Measurements from ENCODE around the gene MATN3.

DNA sequence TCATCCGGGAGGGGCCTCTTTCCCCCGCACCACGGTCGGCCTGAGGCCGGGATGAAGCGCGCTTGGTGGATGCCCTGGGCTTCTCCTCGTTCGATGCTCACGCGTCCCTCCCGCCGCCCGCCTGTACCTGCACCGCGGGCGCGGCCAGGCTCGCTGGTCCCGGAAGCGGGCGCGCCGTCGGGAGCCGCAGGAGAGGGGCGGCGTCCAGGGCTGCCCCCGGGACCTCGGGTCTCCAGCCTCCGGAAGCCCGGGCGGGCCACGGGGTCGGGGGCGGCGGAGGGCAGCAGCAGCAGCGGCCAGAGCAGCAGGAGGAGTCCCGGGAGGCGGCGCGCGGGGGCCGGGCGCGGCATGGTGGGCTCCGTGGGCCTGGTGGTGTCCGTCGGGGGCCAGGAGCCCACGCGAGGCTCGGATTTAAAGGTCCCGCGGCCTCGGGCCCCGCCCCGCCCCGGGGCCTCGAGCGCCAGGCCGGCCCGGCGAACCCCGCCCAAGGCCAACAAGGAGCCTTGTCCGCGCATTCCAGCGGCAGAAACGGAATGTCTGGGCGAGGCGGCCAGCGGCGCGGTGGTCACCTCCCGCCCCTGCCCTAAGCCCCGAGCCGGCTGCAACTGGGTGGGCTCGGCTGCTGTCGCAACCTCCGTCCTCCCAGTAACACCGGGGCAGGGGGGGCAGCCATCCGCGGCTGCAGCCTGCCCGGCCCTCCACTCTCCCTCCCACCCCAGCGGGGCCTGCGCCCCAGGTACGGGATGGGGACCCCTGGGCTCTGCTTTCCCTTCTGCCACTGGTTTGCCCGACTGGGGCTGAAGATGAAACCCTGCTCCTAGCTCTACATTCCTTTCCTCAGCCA lies at the start of gene MATN3:
- TF ChIP-seq, protein P1, sequence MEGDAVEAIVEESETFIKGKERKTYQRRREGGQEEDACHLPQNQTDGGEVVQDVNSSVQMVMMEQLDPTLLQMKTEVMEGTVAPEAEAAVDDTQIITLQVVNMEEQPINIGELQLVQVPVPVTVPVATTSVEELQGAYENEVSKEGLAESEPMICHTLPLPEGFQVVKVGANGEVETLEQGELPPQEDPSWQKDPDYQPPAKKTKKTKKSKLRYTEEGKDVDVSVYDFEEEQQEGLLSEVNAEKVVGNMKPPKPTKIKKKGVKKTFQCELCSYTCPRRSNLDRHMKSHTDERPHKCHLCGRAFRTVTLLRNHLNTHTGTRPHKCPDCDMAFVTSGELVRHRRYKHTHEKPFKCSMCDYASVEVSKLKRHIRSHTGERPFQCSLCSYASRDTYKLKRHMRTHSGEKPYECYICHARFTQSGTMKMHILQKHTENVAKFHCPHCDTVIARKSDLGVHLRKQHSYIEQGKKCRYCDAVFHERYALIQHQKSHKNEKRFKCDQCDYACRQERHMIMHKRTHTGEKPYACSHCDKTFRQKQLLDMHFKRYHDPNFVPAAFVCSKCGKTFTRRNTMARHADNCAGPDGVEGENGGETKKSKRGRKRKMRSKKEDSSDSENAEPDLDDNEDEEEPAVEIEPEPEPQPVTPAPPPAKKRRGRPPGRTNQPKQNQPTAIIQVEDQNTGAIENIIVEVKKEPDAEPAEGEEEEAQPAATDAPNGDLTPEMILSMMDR (conservative IDR thresholded peaks at IDR 0.05): no peak
- no peak for TF ChIP-seq EZH2 (IDR thresholded peaks at IDR 0.05; ENCODE audit: low read depth)
